Adrenal gland (tissue), 5 donors: ENCODE data around the gene COPS7A.

Source experiments
- CTCF ChIP-seq, 6 experiments: fragments of 450-650 bp in 4 of 6; fragments of 200-600 bp in 2 of 6; sonication (generic) in 1 of 6; IDR thresholded peaks; 1 replicate in 5 of 6; 2 replicates in 1 of 6; pipeline versions ENCODE4 v1.5.1 to v1.8.0; 2016 to 2021; ENCODE audit warnings: antibody characterized with exemption in 6 of 6, mild to moderate bottlenecking in 2 of 6, moderate library complexity in 1 of 6
- POLR2A ChIP-seq, 2 donors: fragments of 450-650 bp; IDR thresholded peaks; one replicate each; pipeline ENCODE4 v1.6.1; 2017; ENCODE audit warnings: antibody characterized with exemption in 2 of 2, mild to moderate bottlenecking in 2 of 2, moderate library complexity in 1 of 2
- donor health status: DM: no; HTN: no; CAD: no.

- TF ChIP-seq CTCF (IDR thresholded peaks at IDR 0.05) (no peak), POLR2A (IDR thresholded peaks at IDR 0.05) (no peak)
Observed at GRCh38 chr12:6694701-6695100, 29.1 kb upstream of the COPS7A start.
